ENCODE data around the gene NEDD9. TPM values are rescaled to one million over a fixed set of nuclear protein-coding genes. Genes with fewer than 3 reads are reported as not detected.
A peak's percentile ranks its signal among the peaks of the same experiment; 100 is the strongest.

The NEDD9 gene
- total and polyA plus RNA-seq, 10 of the 15 experiments (the other 5 are each of a cell fraction or from before 2014, with no cell fraction given): 4.9 to 92.6 (median 14.6) TPM

DNA sequence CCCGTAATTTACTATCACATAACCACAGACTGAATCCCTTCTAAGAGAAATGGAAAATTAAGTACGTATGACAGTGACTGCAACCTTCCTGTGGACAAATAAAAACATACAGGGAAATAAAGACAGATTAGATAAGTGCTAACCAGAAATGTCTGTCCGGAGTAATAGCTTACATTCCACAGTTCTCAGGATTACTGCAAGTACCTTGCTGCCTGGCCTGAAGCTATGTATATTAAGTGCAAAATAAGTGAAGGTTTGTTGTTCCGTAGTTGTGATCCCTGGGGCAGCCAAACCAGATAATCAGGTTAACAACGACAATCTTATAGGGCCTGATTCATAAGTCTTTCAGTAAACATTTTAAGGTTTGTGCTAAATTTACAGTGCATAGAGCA lies 2.8 kb downstream of the NEDD9 start:
- POLR2A ChIA-PET: interaction anchor here (1.0 to 8.0 kb wide), 3 partner anchors 7 to 47 kb away, joined by 3 to 67 read pairs (median 12); no protein-coding TSS in a partner anchor
- BruUV-seq (replicated peaks): no TSS peak
- Histone ChIP-seq H3K27ac (ENCODE audit: control insufficient read depth, insufficient read depth) (no peak overlapping the region), H3K4me1 (ENCODE audit: control insufficient read depth, insufficient read depth, low read length) (peaks cover 6% of the 10 kb centered on the region), H3K36me3 (ENCODE audit: control insufficient read depth in 2 of 2, insufficient read depth in 2 of 2, low read length in 1 of 2) (no peaks in the 10 kb centered on the region; a peak in 2 of 4 replicates), H3K79me2 (ENCODE audit: control insufficient read depth, insufficient read depth, low read length) (peaks cover 52% of the 10 kb centered on the region), H3K9ac (ENCODE audit: control insufficient read depth, insufficient read depth, low read length) (no peak overlapping the region), H3K27me3 (replicated peaks in 1 of 2; ENCODE audit: control insufficient read depth in 2 of 2, insufficient read depth in 2 of 2, low read length in 1 of 2) (no peaks in the 10 kb centered on the region), H3K9me3 (replicated peaks; ENCODE audit: control insufficient read depth, insufficient read depth, low read length) (peaks cover 10% of the 10 kb centered on the region), H4K20me1 (ENCODE audit: control insufficient read depth, insufficient read depth) (no peaks in the 10 kb centered on the region), H3K4me2 (ENCODE audit: control insufficient read depth, insufficient read depth) (peak overlapping the region; percentile 26; the same call in 1 of the 2 replicates), H3K4me3 (peak overlapping the region; percentile 84), H2AFZ (ENCODE audit: control insufficient read depth, low read depth, low read length) (no peak overlapping the region)
- DNase-seq (ENCODE audit: low read depth, low spot score) (no peak), FAIRE-seq (no peak), ATAC-seq (no peak)
- in situ Hi-C loops (cut with MboI): no loop called here
- intact Hi-C loops (cut with micrococcal nuclease; ENCODE audit: unreplicated experiment): loop anchor here (5.0 kb wide), 1 partner anchor 143 kb away; no protein-coding TSS in a partner anchor
- TF ChIP-seq NR2C1 (IDR thresholded peaks at IDR 0.05) (no peak), BACH1 (IDR thresholded peaks at IDR 0.05; ENCODE audit: borderline replicate concordance) (no peak)
- TF ChIP-seq, protein P1, sequence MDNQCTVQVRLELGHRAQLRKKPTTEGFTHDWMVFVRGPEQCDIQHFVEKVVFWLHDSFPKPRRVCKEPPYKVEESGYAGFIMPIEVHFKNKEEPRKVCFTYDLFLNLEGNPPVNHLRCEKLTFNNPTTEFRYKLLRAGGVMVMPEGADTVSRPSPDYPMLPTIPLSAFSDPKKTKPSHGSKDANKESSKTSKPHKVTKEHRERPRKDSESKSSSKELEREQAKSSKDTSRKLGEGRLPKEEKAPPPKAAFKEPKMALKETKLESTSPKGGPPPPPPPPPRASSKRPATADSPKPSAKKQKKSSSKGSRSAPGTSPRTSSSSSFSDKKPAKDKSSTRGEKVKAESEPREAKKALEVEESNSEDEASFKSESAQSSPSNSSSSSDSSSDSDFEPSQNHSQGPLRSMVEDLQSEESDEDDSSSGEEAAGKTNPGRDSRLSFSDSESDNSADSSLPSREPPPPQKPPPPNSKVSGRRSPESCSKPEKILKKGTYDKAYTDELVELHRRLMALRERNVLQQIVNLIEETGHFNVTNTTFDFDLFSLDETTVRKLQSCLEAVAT (IDR thresholded peaks at IDR 0.05): peak; percentile 73; the same call in 1 of the 2 replicates
- SMC1A ChIA-PET (ENCODE audit: uncharacterized antibody, unreplicated experiment): interaction anchor here (1.1 to 9.0 kb wide), 18 partner anchors 8 to 266 kb away, joined by 3 to 99 read pairs (median 14); no protein-coding TSS in a partner anchor
- 92% methylated on average over 5 of the region's 5 CpGs for WGBS (ENCODE audit: insufficient coverage, insufficient replicate concordance, low lambda C conversion rate, missing lambda C conversion rate)
- CTCF ChIA-PET: interaction anchor here (0.8 to 2.3 kb wide), 5 partner anchors 10 to 264 kb away, joined by 3 to 10 read pairs (median 3); no protein-coding TSS in a partner anchor
- RAD21 ChIA-PET (ENCODE audit: unreplicated experiment): interaction anchor here (0.6 to 4.4 kb wide), 10 partner anchors 12 to 266 kb away, joined by 3 to 62 read pairs (median 8); no protein-coding TSS in a partner anchor

Data from GM12878 (cell line).